Measurements from ENCODE around the gene CCBE1.

GRCh38 chr18:59478591-59478990 lies 218.6 kb downstream of the CCBE1 start:
- TF ChIP-seq CTCF (IDR thresholded peaks at IDR 0.05) = no peak
- no peak for TF ChIP-seq POLR2A (IDR thresholded peaks at IDR 0.05)

Measured in adrenal gland (tissue), 5 donors.